ENCODE measurements around the gene DCP1A. TPM values are rescaled to one million over a fixed set of nuclear protein-coding genes. Genes with fewer than 3 reads are reported as not detected.

The DCP1A gene
- total RNA-seq, 4 donors from 2014 or later: 20.7 to 37.4 (median 27.1) TPM

- WGBS, 2 donors (ENCODE audit: low coverage in 1 of 2): 46% methylated on average over 1 of the region's 3 CpGs; no CpG with 5 or more reads in 1 of the 2 donors
- H3K4me3 ChIP-seq: no peak overlapping the region
- no peak for ATAC-seq
- no peaks in the 10 kb centered on the region for H3K27me3 ChIP-seq
- no peak overlapping the region for H3K27ac ChIP-seq
- no peaks in the 10 kb centered on the region for H3K36me3 ChIP-seq
- H3K9me3 ChIP-seq: no peaks in the 10 kb centered on the region
- TF ChIP-seq POLR2A (IDR thresholded peaks at IDR 0.05) (no peak), EP300 (IDR thresholded peaks at IDR 0.05) (no peak)
- peaks cover 0 to 15% (median 7%) of the 10 kb centered on the region in 3 donors for H3K4me1 ChIP-seq
Observed at GRCh38 chr3:53264718-53265117, 82.6 kb downstream of the DCP1A start.

- H3K27me3 ChIP-seq: no peaks in the 10 kb centered on the region
- no peak for ATAC-seq
- no peak overlapping the region for H3K4me3 ChIP-seq
- H3K9me3 ChIP-seq: no peaks in the 10 kb centered on the region
- H3K4me1 ChIP-seq: peaks cover 0 to 7% (median 0%) of the 10 kb centered on the region in 3 donors
- H3K36me3 ChIP-seq: no peaks in the 10 kb centered on the region
- no peak overlapping the region for H3K27ac ChIP-seq
- TF ChIP-seq POLR2AphosphoS5 (IDR thresholded peaks at IDR 0.05): no peak
- no peak for TF ChIP-seq POLR2A (IDR thresholded peaks at IDR 0.05)
- no peak for TF ChIP-seq EP300 (IDR thresholded peaks at IDR 0.05)
- 73 to 88% methylated on average over 3 to 4 of the region's 4 CpGs for WGBS, 2 donors (ENCODE audit: low coverage in 1 of 2)
Observed at GRCh38 chr3:53263907-53264306, 83.4 kb downstream of the DCP1A start.

GRCh38 chr3:53261712-53262111 is 85.6 kb downstream of the DCP1A start:
- TF ChIP-seq CTCF (IDR thresholded peaks at IDR 0.05): no peak
- TF ChIP-seq POLR2AphosphoS5 (IDR thresholded peaks at IDR 0.05): no peak
- no peak for TF ChIP-seq POLR2A (IDR thresholded peaks at IDR 0.05)
- no peak for TF ChIP-seq EP300 (IDR thresholded peaks at IDR 0.05)
- no peak overlapping the region for H3K27ac ChIP-seq
- WGBS, 2 donors (ENCODE audit: low coverage in 1 of 2): 60% methylated on average over 1 of the region's 5 CpGs; no CpG with 5 or more reads in 1 of the 2 donors
- no peak overlapping the region for H3K4me3 ChIP-seq
- no peaks in the 10 kb centered on the region for H3K36me3 ChIP-seq
- ATAC-seq: no peak
- H3K27me3 ChIP-seq: no peaks in the 10 kb centered on the region
- H3K9me3 ChIP-seq: no peaks in the 10 kb centered on the region
- peaks cover 0 to 5% (median 0%) of the 10 kb centered on the region in 3 donors for H3K4me1 ChIP-seq

- H3K4me1 ChIP-seq: peaks cover 0 to 11% (median 0%) of the 10 kb centered on the region in 3 donors
- H3K27me3 ChIP-seq: no peaks in the 10 kb centered on the region
- 76% methylated on average over 2 of the region's 4 CpGs; no CpG with 5 or more reads in 1 of the 2 donors for WGBS, 2 donors (ENCODE audit: low coverage in 1 of 2)
- no peak for ATAC-seq
- TF ChIP-seq POLR2AphosphoS5 (IDR thresholded peaks at IDR 0.05): no peak
- TF ChIP-seq POLR2A (IDR thresholded peaks at IDR 0.05): no peak
- no peak for TF ChIP-seq EP300 (IDR thresholded peaks at IDR 0.05)
- TF ChIP-seq CTCF (IDR thresholded peaks at IDR 0.05): no peak
- no peaks in the 10 kb centered on the region for H3K36me3 ChIP-seq
- H3K9me3 ChIP-seq: no peaks in the 10 kb centered on the region
- H3K27ac ChIP-seq: no peak overlapping the region
- no peak overlapping the region for H3K4me3 ChIP-seq
Observed at GRCh38 chr3:53260286-53260785, 87.0 kb downstream of the DCP1A start.

GRCh38 chr3:53259427-53260259 is 87.7 kb downstream of the DCP1A start:
- Histone ChIP-seq H3K9me3 (no peaks in the 10 kb centered on the region), H3K27me3 (no peaks in the 10 kb centered on the region), H3K27ac (peak overlapping the region in 1 of 4 donors; percentile 6), H3K36me3 (no peaks in the 10 kb centered on the region), H3K4me1 (peaks cover 0 to 8% (median 0%) of the 10 kb centered on the region in 3 donors), H3K4me3 (no peak overlapping the region)
- no peak for TF ChIP-seq POLR2AphosphoS5 (IDR thresholded peaks at IDR 0.05)
- TF ChIP-seq EP300 (IDR thresholded peaks at IDR 0.05): no peak
- no peak for TF ChIP-seq CTCF (IDR thresholded peaks at IDR 0.05)
- no peak for TF ChIP-seq POLR2A (IDR thresholded peaks at IDR 0.05)
- no peak for ATAC-seq
- 63 to 75% methylated on average over 2 to 5 of the region's 9 CpGs for WGBS, 2 donors (ENCODE audit: low coverage in 1 of 2)

Data from gastroesophageal sphincter (tissue), 4 donors.